Eye (tissue), 1 donor: ENCODE results near the gene DCPS.
"Not testable (repeated sequence)": the region's sequence is repeated elsewhere in the genome, so short reads cannot be mapped to it uniquely, and the experiment has no call there.

Experiments
- DNase-seq: peaks from one replicate; pipeline ENCODE4 v3.0.0-alpha.2; 2015

Gene DCPS

GRCh38 chr11:126345759-126346585 lies 42.1 kb downstream of the DCPS start:
- DNase-seq, result no peak

GRCh38 chr11:126346586-126346940 lies 42.7 kb downstream of the DCPS start:
- DNase-seq, result no peak

GRCh38 chr11:126346946-126347345 lies 43.1 kb downstream of the DCPS start:
- not testable (repeated sequence) for DNase-seq

GRCh38 chr11:126347751-126348668 lies 44.1 kb downstream of the DCPS start:
- DNase-seq, result no peak

- DNase-seq, result peak; percentile 38
Measured at GRCh38 chr11:126348806-126349582, 45.1 kb downstream of the DCPS start.

- no peak for DNase-seq
Measured at GRCh38 chr11:126350836-126351235, 47.0 kb downstream of the DCPS start.

- no peak for DNase-seq
Measured at GRCh38 chr11:126352163-126352562, 48.3 kb downstream of the DCPS start.

- peak; percentile 39 for DNase-seq
Measured at GRCh38 chr11:126352934-126353801, 49.3 kb downstream of the DCPS start.

GRCh38 chr11:126354631-126355323 lies 50.9 kb downstream of the DCPS start:
- DNase-seq, result peak; percentile 31

GRCh38 chr11:126355324-126355925 lies 51.6 kb downstream of the DCPS start, which contains the start of gene ST3GAL4:
Gene ST3GAL4, plus strand, starts transcription at chr11:126355686. Its CDS starts 50,470 bp downstream, at chr11:126406156.
- DNase-seq, result peak; percentile 93

- peak; percentile 58 for DNase-seq
Measured at GRCh38 chr11:126355926-126356897, 52.4 kb downstream of the DCPS start.

GRCh38 chr11:126357055-126357962 lies 53.4 kb downstream of the DCPS start:
- DNase-seq, result no peak

GRCh38 chr11:126357969-126358762 lies 54.3 kb downstream of the DCPS start:
- DNase-seq, result no peak

GRCh38 chr11:126358763-126359160 lies 54.9 kb downstream of the DCPS start:
- DNase-seq, result no peak

GRCh38 chr11:126359431-126360048 lies 55.7 kb downstream of the DCPS start:
- DNase-seq, result peak; percentile 77

- no peak for DNase-seq
Measured at GRCh38 chr11:126360049-126360446, 56.2 kb downstream of the DCPS start.

- no peak for DNase-seq
Measured at GRCh38 chr11:126361400-126361799, 57.5 kb downstream of the DCPS start.
